NCI-H2227 (cell line): ENCODE results near the gene KLHDC1.
"Not testable (repeated sequence)": the region's sequence is repeated elsewhere in the genome, so short reads cannot be mapped to it uniquely, and the experiment has no call there.

Experiments used
- DNase-seq: peaks from one replicate; lab custom pipeline; 2025; ENCODE audit not compliant: unreplicated experiment; lab: John Stamatoyannopoulos, UW

KLHDC1 gene

DNA sequence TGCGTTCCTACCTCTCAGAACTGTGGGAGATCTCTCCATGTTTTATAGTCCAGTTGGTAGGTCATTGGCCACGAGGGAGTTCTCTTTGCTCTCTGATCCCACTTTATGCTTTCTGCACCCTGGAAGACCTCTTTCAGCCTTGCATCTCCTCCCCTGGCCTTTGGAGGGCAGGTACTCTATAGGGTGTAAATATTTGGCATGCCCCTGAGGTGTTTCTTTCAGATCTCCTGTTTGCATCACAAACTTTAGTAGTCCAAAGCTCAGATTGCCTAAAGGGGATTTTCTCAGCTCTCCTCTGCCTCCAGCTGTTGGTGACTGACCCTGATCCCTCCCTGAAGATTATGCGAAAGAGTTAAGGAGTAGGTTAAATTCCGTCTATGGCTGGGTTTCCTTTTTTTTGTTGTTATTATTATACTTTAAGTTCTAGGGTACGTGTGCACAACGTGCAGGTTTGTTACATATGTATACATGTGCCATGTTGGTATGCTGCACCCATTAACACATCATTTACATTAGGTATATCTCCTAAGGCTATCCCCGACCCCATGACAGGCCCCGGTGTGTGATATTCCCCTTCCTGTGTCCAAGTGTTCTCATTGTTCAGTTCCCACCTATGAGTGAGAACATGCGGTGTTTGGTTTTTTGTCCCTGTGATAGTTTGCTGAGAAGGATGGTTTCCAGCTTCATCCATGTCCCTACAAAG lies 29.0 kb downstream of the KLHDC1 start:
- DNase-seq, result not testable (repeated sequence)

DNA sequence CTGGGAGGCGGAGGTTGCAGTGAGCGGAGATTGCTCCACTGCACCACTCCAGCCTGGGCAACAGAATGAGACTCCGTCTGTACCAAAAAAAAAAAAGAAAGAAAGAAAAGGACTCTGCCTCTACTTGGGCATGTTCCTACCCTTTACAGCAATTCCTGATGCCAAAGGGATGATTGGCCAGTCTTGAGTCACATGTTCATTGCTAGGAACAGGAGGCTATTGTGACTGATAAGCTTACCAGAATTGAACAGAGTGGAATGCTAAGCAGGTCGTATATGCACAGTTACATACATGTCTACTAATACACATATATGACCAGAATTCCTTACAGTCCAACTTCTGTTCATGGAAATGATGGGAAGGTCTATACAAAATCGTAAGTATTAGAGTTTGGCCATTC lies 34.3 kb downstream of the KLHDC1 start:
- no peak for DNase-seq

- no peak for DNase-seq
Measured at GRCh38 chr14:49732896-49733295, 40.0 kb downstream of the KLHDC1 start.

DNA sequence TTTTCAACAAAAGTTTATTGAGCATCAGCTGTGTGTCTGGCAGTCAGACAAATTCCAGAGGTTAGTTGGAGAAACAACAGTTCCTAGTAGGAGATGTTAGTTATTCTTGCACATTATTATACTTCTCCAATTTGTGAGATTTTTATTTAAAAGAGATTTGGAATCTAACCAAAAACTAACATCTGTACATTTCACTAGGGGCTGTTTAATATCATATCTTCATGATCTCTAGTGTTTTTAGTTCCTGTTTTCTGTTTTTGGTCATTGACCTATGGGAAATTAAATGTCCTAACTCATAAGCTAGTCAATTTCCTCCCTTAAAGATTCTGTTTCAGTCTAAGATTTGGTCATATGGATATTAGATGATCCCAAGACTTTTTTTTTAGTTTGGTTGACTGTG lies 40.9 kb downstream of the KLHDC1 start:
- no peak for DNase-seq

- DNase-seq, result not testable (repeated sequence)
Measured at GRCh38 chr14:49735669-49736068, 42.7 kb downstream of the KLHDC1 start.

DNA sequence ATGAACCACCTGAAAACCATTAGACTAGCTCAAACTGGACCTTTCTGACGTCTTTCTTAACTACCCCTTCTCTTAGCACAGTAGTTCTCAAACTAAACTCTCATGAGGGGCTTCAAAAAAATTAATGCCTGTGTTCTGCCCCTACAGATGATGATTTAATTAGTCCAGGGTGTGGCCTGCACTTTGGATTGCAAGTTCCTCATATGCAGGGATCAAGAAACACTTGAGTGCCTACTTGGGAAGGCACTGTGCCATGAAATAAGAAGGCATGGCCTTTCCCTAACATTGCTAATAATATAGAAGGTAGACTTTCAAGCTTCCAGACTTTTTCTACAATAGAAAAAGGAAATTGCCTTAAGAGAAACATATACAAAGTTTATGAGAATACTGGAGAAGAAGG lies 52.3 kb downstream of the KLHDC1 start:
- DNase-seq, result no peak

DNA sequence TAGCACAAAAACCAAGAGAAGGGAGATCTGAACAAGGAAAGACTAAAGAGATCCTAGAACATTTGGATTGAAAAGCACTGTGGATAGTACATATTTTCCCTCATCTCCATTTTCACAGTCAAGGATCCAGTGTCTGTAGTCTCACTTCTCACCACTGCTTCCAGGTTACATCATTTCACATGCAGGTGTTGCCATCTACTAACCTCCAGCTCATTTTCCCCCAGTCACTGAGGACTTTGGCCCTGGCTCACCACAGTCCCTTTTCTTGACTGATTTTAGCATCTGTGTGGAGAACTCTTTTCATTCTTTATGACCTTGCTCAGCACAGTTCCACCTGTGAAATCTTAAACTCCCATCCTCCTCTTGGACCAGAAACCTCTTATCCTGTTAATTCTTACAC lies 53.6 kb downstream of the KLHDC1 start:
- DNase-seq, result not testable (repeated sequence)

GRCh38 chr14:49754570-49755097 lies 61.7 kb downstream of the KLHDC1 start:
- DNase-seq, result no peak

- no peak for DNase-seq
Measured at GRCh38 chr14:49755378-49755777, 62.5 kb downstream of the KLHDC1 start.

DNA sequence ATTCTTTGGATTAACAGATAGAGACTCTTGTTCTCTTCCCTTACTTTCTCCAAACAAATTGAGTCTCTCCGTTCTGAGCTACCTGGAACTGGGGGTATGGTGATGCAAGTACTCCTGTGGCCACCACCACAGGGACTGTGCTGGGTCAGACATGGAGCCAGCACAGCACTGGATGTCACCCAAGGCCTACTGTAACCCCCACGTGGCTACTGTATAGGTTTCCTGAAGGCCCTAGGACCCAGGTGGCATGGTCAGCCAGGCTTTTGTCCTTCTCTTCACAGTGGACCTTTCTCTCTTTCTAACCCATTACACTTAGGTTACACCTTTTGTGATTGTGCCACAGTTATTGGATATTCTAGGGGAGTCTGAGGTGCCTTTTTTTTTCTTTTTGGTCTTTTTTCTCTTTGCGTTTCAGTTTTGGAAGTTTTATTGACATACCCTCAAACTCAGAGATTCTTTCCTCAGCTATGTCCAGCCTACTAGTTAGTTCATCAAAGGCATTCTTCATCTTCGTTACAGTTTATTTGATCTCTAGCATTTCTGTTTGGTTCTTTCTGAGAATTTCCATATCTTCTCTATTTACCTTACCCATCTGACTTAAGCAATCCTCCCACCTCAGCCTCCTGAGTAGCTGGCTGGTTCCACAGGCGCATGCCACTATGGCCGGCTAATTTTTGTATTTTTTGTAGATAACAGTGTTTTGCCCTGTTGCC lies 69.1 kb downstream of the KLHDC1 start:
- no peak for DNase-seq

DNA sequence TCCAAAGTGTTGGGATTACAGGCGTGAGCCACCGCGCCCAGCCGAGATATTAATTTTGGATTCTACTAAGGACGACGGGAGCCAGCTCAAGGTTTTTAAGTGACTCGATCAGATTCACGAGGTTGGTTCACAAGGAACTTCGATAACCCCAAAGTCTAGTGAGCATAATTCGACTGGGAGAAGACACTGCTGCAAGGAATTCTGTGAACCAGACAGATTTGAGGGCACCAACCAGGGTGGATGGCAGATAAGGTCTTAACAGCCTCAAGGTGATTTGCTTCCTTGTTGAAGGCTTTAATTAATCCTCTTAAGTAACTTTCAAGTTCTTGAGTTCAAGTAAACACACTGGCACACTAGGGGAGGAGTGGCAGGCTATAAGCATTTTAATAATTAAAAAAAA lies 73.9 kb downstream of the KLHDC1 start:
- peak; percentile 49 for DNase-seq

DNA sequence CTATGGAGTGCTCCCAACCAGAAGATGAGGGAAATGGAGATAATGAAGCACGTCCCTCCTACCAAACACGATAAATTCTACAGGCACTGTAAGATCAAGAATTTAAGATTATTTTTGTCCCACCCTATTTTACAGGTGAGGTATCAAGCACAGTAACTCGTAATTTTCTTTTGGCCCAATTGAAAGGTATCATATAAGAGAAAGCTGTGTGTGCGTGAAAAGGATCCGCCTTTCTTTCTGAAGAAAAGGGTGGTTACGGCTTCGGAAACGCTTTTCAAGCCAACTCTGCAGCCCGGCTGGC lies 74.3 kb downstream of the KLHDC1 start:
- no peak for DNase-seq

- DNase-seq, result peak; percentile 92
Measured at GRCh38 chr14:49767571-49768300, 74.8 kb downstream of the KLHDC1 start, which contains the start of gene KLHDC2. TSS of gene KLHDC2 (plus strand) at chr14:49768153. CDS start at chr14:49768469, 316 bp downstream.

GRCh38 chr14:49768301-49769121 lies 75.6 kb downstream of the KLHDC1 start:
- peak; percentile 65 for DNase-seq

- no peak for DNase-seq
Measured at GRCh38 chr14:49769171-49769570, 76.3 kb downstream of the KLHDC1 start.

DNA sequence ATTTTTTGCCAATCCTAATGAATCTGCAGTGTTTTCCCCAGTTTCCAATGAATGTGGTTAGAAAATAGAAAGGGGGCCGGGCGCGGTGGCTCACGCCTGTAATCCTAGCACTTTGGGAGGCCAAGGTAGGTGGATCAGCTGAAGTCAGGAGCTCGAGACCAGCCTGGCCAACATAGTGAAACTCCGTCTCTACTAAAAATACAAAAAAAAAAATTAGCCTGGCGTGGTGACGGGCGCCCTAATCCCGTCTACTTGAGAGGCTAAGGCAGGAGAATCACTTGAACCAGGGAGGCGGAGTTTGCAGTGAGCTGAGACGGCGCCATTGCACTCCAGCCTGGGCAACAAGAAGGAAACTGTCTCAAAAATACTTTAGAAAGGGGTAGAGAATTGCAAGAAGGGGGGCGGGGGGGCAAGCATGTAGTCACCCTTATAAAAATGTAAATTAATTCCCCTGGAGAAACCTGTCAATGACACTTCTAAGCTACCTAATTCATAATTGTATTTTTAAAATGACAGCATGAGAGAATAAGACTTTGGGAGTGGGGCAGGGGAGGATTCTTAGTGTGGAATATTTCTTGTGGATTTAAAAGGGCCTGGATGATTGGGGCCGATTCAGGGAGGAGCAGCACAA lies 76.8 kb downstream of the KLHDC1 start:
- DNase-seq, result no peak

DNA sequence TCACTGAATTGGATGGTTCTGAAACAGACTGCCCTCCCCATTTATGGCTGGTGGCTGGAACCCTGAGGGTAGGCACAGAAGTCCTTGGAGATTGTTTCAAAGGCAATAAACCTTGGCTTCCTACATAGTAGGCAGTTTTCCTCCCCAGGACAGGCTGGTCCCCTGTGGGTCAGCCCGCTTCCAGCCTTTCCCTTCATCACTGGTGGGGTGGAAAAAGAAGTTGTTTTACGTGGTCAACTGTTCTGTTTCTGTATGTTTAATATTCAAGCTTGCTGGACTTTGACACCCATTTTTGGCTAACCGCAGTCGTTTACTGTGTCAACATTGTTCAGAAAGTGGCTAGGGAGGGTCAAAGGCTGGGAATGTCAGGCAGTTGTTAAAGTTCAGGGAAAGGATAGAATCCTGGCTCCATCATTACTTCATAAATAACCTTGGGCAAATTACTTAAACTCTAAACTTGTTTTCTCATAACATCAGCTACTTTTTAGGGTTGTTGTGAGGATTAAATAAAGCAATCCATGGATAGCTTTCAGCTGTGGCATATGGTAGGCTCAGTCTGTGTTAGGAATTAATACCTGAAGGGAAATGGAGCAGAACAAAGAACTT lies 77.4 kb downstream of the KLHDC1 start:
- DNase-seq, result no peak

DNA sequence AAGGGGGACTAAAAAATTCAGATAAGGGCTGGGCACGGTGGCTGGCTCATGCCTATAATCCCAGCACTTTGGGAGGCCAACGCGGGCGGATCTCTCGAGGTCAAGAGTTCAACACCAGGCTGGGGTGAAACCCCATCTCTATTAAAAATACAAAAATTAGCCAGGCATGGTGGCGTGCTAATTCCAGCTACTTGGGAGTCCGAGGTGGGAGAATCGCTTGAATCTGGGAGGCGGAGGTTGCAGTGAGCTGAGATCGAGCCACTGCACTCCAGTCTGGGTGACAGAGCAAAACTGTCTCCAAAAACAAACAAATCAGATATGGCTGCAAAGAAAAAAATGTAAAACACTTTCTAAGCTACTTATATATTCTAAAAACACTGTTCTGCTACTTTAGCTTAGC lies 78.8 kb downstream of the KLHDC1 start:
- not testable (repeated sequence) for DNase-seq

GRCh38 chr14:49774106-49774505 lies 81.2 kb downstream of the KLHDC1 start:
- DNase-seq, result no peak

DNA sequence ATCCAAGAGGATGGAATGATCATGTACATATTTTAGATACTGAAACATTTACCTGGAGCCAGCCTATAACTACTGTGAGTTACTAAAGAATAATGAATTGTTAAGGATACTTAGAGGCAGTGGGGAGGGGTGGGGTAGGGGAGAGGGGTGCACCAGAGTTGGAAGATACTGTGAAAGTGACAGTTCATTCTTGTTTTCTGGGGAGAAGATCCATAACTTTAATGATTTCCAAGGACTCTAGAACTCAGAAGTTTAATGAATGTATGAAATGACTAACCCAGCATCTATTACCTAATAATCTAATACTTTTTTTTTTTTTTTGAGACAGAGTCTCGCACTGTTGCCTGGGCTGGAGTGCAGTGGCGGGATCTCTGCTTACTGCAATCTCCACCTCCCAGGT lies 85.5 kb downstream of the KLHDC1 start:
- DNase-seq, result no peak
